HepG2 (cell line): Measurements from ENCODE around the gene NBEAL2. TPM values are rescaled to one million over a fixed set of nuclear protein-coding genes. Genes with fewer than 3 reads are reported as not detected.
A peak's percentile ranks its signal among the peaks of the same experiment; 100 is the strongest.

Source experiments
- AFF4 ChIP-seq: sonication (generic); formaldehyde crosslinking; IDR thresholded peaks from 2 replicates; pipeline ENCODE4 v1.4.0; 2020; ENCODE audit warnings: missing genetic modification reagents
- DR1 ChIP-seq: sonication (generic); formaldehyde crosslinking; IDR thresholded peaks from 2 replicates; pipeline ENCODE4 v1.8.0; 2021; ENCODE audit warnings: mild to moderate bottlenecking, missing genetic modification reagents, inconsistent platforms
- FOXO1 ChIP-seq: sonication (generic); formaldehyde crosslinking; IDR thresholded peaks from 2 replicates; pipeline ENCODE4 v1.4.0; 2020; ENCODE audit warnings: missing genetic modification reagents
- GABPA ChIP-seq, 2 experiments: IDR thresholded peaks; 2 replicates each; pipeline ENCODE4 v1.6.1; 2011 to 2016; ENCODE audit warnings: low read depth in 2 of 2, low read length in 1 of 2, missing biosample characterization in 1 of 2, missing genetic modification characterization in 1 of 2
- HOXA5 ChIP-seq: sonication (generic); formaldehyde crosslinking; IDR thresholded peaks from 2 replicates; pipeline ENCODE4 v1.4.0; 2020; ENCODE audit warnings: missing genetic modification reagents
- MAFG ChIP-seq: sonication (generic); formaldehyde crosslinking; IDR thresholded peaks from 2 replicates; pipeline ENCODE4 v1.5.1; 2020; ENCODE audit warnings: mild to moderate bottlenecking, missing genetic modification reagents
- NFRKB ChIP-seq: fragments of 450-650 bp; IDR thresholded peaks from 2 replicates; pipeline ENCODE4 v1.6.1; 2017
- REST ChIP-seq, 2 experiments: IDR thresholded peaks; 2 replicates each; pipeline ENCODE4 v1.6.1; 2011 to 2012; ENCODE audit warnings: low read length in 2 of 2, borderline replicate concordance in 1 of 2, low read depth in 1 of 2, mild to moderate bottlenecking in 1 of 2, moderate library complexity in 1 of 2
- ZFP91 ChIP-seq: sonication (generic); formaldehyde crosslinking; IDR thresholded peaks from 2 replicates; pipeline ENCODE4 v1.9.0; 2022; ENCODE audit warnings: missing genetic modification reagents, mild to moderate bottlenecking, borderline replicate concordance
- ZHX1 ChIP-seq: sonication (generic); formaldehyde crosslinking; IDR thresholded peaks from 2 replicates; pipeline ENCODE4 v1.8.1; 2022; ENCODE audit warnings: low read depth, mild to moderate bottlenecking, missing genetic modification reagents
- ZNF451 ChIP-seq: sonication (generic); formaldehyde crosslinking; IDR thresholded peaks from 2 replicates; pipeline ENCODE4 v1.5.0; 2020; ENCODE audit warnings: mild to moderate bottlenecking, missing genetic modification reagents
- ZNF747 ChIP-seq: sonication (generic); formaldehyde crosslinking; IDR thresholded peaks from 2 replicates; pipeline ENCODE4 v1.8.1; 2023; ENCODE audit warnings: missing genetic modification reagents, mild to moderate bottlenecking, borderline replicate concordance
- polyA plus RNA-seq, 8 experiments: library from polyadenylated mRNA; depleted of rRNA in 3 of 8; stranded (reverse) in 7 of 8; unstranded in 1 of 8; fragments of >200 nt; fragmentation: Illumina TruSeq in 4 of 8; extraction: Trizol in 4 of 8; gene quantifications; 2 replicates each; pipeline versions ENCODE4 v1.2.1 to v1.2.3, GENCODE V29; 2011 to 2016; ENCODE audit warnings: low read depth in 4 of 8, missing spikeins in 1 of 8, mixed read lengths in 1 of 8; ENCODE audit not compliant: insufficient read depth in 1 of 8
- total RNA-seq, 5 experiments: library from RNA; depleted of rRNA; stranded (reverse); fragments of >200 nt; fragmentation: Illumina TruSeq; extraction: Trizol; gene quantifications; 2 replicates each; pipeline ENCODE4 v1.2.3, GENCODE V29; 2016; ENCODE audit warnings: low read depth in 1 of 5

Gene NBEAL2
- total and polyA plus RNA-seq, 2 of the 13 experiments (the other 11 are each of a cell fraction or from before 2014, with no cell fraction given) = 9.7 to 12.4 TPM

- TF ChIP-seq ZNF747 (CRISPR knock-in tag) (no peak), NFRKB (no peak), AFF4 (CRISPR knock-in tag) (no peak), ZHX1 (CRISPR knock-in tag) (no peak), REST (IDR thresholded peaks at IDR 0.05; ENCODE audit: borderline replicate concordance in 1 of 2, low read depth in 1 of 2, low read length in 2 of 2) (0 out of 4 replicates have a peak, but pooled peaks of 1 of the 2 experiments have one; percentile 27), GABPA (IDR thresholded peaks at IDR 0.05; ENCODE audit: low read depth, low read length) (no peak), GABPA (CRISPR knock-in tag; IDR thresholded peaks at IDR 0.05; ENCODE audit: low read depth) (peak; percentile 52), ZNF451 (CRISPR knock-in tag) (no peak), FOXO1 (CRISPR knock-in tag) (0 out of 2 replicates have a peak, but pooled peaks have one; percentile 27), HOXA5 (no peak), MAFG (no peak), DR1 (no peak), ZFP91 (peak; percentile 29; the same call in 1 of the 2 replicates)
These were observed 30.4 kb upstream of the NBEAL2 start (continued) for GRCh38 chr3:46948830-46949671.
